ENCODE data around the gene ADAMTS12. TPM values are rescaled to one million over a fixed set of nuclear protein-coding genes. Genes with fewer than 3 reads are reported as not detected.

The ADAMTS12 gene
- total RNA-seq, 1 experiment from 2014 or later, result 0.18 TPM

DNA sequence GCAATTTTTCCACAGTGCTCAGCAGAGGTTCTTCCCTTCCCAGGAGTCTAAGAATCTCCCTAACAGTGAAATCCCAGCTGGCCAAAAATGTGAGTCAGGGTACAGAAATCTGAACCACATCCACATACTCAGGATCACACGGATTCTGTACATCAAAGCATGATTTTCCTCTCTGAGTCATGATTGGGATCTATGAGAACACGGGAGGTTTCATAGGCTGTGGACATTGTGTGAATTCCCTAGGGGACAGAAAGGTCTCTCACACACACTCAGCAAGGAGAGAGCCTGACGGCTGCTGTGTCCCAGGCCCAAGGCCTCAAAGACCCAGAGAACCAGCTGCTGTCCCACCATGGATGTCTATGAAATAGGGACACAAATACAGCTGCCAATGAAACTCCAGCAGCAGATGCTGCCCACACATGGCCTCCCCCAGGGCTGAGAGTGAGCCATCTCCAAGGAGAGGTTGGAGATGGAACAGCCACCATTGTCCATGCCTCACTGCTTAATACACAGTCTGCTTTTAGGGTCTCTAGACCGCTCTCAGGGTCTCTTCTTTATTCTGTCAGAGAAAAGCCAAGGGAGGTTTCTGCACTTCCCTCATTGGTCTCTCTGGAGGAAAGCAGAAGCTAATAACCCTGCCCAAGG is 102.7 kb downstream of the ADAMTS12 start:
- ATAC-seq, result peak; percentile 91
- Histone ChIP-seq H3K4me2 (ENCODE audit: low read length) (peak overlapping the region; percentile 44), H3K9me2 (replicated peaks; ENCODE audit: low read length) (no peaks in the 10 kb centered on the region), H3K4me1 (ENCODE audit: insufficient read depth, low read length) (peaks cover 21% of the 10 kb centered on the region), H3K9me3 (ENCODE audit: low read length) (no peaks in the 10 kb centered on the region), H3K79me2 (ENCODE audit: low read length) (no peaks in the 10 kb centered on the region), H2AFZ (ENCODE audit: low read length) (no peak overlapping the region), H3K27me3 (ENCODE audit: low read length) (no peaks in the 10 kb centered on the region), H3K27ac (ENCODE audit: low read length) (peak overlapping the region; percentile 82), H4K20me1 (ENCODE audit: low read length) (no peaks in the 10 kb centered on the region), H3F3A (ENCODE audit: low read length, unreplicated experiment) (no peaks in the 10 kb centered on the region), H3K9ac (ENCODE audit: low read length) (peak overlapping the region; percentile 49; the same call in 1 of the 2 replicates), H3K36me3 (ENCODE audit: low read depth, low read length) (no peaks in the 10 kb centered on the region), H3K4me3 (ENCODE audit: low read length) (no peak overlapping the region)
- intact Hi-C loops (cut with micrococcal nuclease), result no loop called here
- TF ChIP-seq EZH2phosphoT487 (IDR thresholded peaks at IDR 0.05; ENCODE audit: borderline replicate concordance, low read length) (no peak), EZH2 (IDR thresholded peaks at IDR 0.05; ENCODE audit: low read length, unreplicated experiment) (no peak)
- TF ChIP-seq, protein P1, sequence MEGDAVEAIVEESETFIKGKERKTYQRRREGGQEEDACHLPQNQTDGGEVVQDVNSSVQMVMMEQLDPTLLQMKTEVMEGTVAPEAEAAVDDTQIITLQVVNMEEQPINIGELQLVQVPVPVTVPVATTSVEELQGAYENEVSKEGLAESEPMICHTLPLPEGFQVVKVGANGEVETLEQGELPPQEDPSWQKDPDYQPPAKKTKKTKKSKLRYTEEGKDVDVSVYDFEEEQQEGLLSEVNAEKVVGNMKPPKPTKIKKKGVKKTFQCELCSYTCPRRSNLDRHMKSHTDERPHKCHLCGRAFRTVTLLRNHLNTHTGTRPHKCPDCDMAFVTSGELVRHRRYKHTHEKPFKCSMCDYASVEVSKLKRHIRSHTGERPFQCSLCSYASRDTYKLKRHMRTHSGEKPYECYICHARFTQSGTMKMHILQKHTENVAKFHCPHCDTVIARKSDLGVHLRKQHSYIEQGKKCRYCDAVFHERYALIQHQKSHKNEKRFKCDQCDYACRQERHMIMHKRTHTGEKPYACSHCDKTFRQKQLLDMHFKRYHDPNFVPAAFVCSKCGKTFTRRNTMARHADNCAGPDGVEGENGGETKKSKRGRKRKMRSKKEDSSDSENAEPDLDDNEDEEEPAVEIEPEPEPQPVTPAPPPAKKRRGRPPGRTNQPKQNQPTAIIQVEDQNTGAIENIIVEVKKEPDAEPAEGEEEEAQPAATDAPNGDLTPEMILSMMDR (conservative IDR thresholded peaks at IDR 0.05; ENCODE audit: low read depth, low read length), result no peak
- CTCF ChIA-PET, result interaction anchor here (0.6 kb wide), 1 partner anchor 147 kb away, joined by 3 read pairs; no protein-coding TSS in a partner anchor
- no TSS peak for BruUV-seq (replicated peaks)
- DNase-seq, result peak; percentile 92
- POLR2A ChIA-PET (ENCODE audit: unreplicated experiment), result no interaction called here

DNA sequence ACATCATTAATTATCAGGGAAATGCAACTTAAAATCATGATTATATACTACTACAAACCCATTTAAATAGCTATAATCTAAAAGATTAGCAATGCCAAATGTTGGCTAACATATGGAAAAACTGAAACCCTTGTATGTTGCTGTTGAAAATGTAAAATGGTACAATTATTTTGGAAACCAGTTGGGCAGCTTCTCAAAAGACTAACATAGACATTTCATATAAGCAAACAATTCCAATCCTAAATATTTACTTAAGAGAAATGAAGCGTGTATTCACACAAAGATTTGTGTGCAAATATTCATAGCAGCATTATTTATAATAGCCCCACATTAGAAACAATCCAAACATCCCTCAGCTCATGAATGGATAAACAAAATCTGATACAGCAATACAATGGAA is 106.2 kb downstream of the ADAMTS12 start:
- H4K20me1 ChIP-seq (ENCODE audit: low read length), result no peaks in the 10 kb centered on the region
- H3K27me3 ChIP-seq (ENCODE audit: low read length), result no peaks in the 10 kb centered on the region
- H3K4me3 ChIP-seq (ENCODE audit: low read length), result no peak overlapping the region
- no peak overlapping the region for H2AFZ ChIP-seq (ENCODE audit: low read length)
- no peak overlapping the region for H3K27ac ChIP-seq (ENCODE audit: low read length)
- ChIA-PET POLR2A (ENCODE audit: unreplicated experiment) (no interaction called here), CTCF (no interaction called here)
- BruUV-seq (replicated peaks), result no TSS peak
- no peak for ATAC-seq
- H3K9me2 ChIP-seq (replicated peaks; ENCODE audit: low read length), result no peaks in the 10 kb centered on the region
- H3K4me2 ChIP-seq (ENCODE audit: low read length), result no peak overlapping the region
- no peak overlapping the region for H3K9ac ChIP-seq (ENCODE audit: low read length)
- H3K9me3 ChIP-seq (ENCODE audit: low read length), result no peaks in the 10 kb centered on the region
- H3K4me1 ChIP-seq (ENCODE audit: insufficient read depth, low read length), result peaks cover 21% of the 10 kb centered on the region
- TF ChIP-seq EZH2 (IDR thresholded peaks at IDR 0.05; ENCODE audit: low read length, unreplicated experiment), result no peak
- TF ChIP-seq, protein P1 (conservative IDR thresholded peaks at IDR 0.05; ENCODE audit: low read depth, low read length), result no peak
- TF ChIP-seq EZH2phosphoT487 (IDR thresholded peaks at IDR 0.05; ENCODE audit: borderline replicate concordance, low read length), result no peak
- H3K36me3 ChIP-seq (ENCODE audit: low read depth, low read length), result no peaks in the 10 kb centered on the region
- intact Hi-C loops (cut with micrococcal nuclease), result no loop called here
- no peaks in the 10 kb centered on the region for H3K79me2 ChIP-seq (ENCODE audit: low read length)
- peak; percentile 58 for DNase-seq
- H3F3A ChIP-seq (ENCODE audit: low read length, unreplicated experiment), result no peaks in the 10 kb centered on the region

DNA sequence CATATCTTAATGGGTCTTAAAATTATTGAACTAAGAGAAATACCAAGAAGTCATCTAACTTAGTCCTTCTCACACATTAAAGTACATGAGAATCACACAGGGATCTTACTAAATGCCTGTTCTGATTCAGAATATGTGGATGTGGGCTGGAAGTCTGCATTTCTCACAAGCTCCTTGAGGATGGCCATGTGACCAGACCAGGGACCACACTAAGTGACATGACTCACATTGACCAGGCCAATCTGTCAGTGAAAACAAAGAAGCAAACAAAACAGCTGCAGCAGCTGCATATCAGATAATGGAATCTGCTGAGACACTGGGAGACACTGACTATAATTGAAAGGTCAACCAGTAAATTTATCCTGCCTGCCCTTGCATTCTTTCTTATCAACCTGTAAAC is 110.5 kb downstream of the ADAMTS12 start:
- intact Hi-C loops (cut with micrococcal nuclease), result no loop called here
- TF ChIP-seq EZH2phosphoT487 (IDR thresholded peaks at IDR 0.05; ENCODE audit: borderline replicate concordance, low read length), result no peak
- no peak for TF ChIP-seq EZH2 (IDR thresholded peaks at IDR 0.05; ENCODE audit: low read length, unreplicated experiment)
- TF ChIP-seq, protein P1 (conservative IDR thresholded peaks at IDR 0.05; ENCODE audit: low read depth, low read length), result no peak
- Histone ChIP-seq H2AFZ (ENCODE audit: low read length) (no peak overlapping the region), H3K4me3 (ENCODE audit: low read length) (no peak overlapping the region), H3K9ac (ENCODE audit: low read length) (no peak overlapping the region), H3K27ac (ENCODE audit: low read length) (no peak overlapping the region), H3K79me2 (ENCODE audit: low read length) (no peaks in the 10 kb centered on the region), H3K27me3 (ENCODE audit: low read length) (no peaks in the 10 kb centered on the region), H3K4me1 (ENCODE audit: insufficient read depth, low read length) (peaks cover 3% of the 10 kb centered on the region; the same call in 1 of the 2 replicates), H3K9me3 (ENCODE audit: low read length) (no peaks in the 10 kb centered on the region), H3K4me2 (ENCODE audit: low read length) (no peak overlapping the region), H4K20me1 (ENCODE audit: low read length) (no peaks in the 10 kb centered on the region), H3F3A (ENCODE audit: low read length, unreplicated experiment) (no peaks in the 10 kb centered on the region), H3K9me2 (replicated peaks; ENCODE audit: low read length) (no peaks in the 10 kb centered on the region), H3K36me3 (ENCODE audit: low read depth, low read length) (no peaks in the 10 kb centered on the region)
- no peak for ATAC-seq
- BruUV-seq (replicated peaks), result no TSS peak
- POLR2A ChIA-PET (ENCODE audit: unreplicated experiment), result no interaction called here
- CTCF ChIA-PET, result no interaction called here
- DNase-seq, result peak; percentile 24
